ENCODE results near the gene MPHOSPH9. TPM values are rescaled to one million over a fixed set of nuclear protein-coding genes. Genes with fewer than 3 reads are reported as not detected.

MPHOSPH9 gene
- total RNA-seq, 4 donors from 2014 or later, result 21.3 to 124 (median 75.1) TPM

DNA sequence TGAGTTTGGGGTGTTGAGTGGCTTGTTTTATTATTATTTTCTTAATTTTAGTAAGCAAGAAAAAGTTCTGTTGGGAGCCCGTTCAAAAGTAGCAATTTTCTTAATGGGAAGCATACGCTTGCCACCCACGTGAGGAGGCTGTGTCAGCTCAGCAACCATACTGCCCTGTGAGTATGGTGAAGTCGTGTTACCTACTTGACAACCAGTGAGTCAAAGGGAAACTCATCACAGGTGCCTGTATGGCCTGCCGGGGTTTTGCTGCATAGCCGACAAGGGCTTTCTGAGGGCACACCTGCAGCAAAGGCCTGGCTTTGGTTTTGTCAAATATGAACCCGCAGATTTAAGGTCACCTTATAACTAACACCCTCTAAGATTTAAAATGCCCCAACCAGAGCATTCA lies 113.1 kb downstream of the MPHOSPH9 start:
- Histone ChIP-seq H3K4me1 (peaks cover 4 to 7% of the 10 kb centered on the region in 2 donors), H3K4me3 (no peak overlapping the region), H3K27ac (no peak overlapping the region), H3K27me3 (no peaks in the 10 kb centered on the region), H3K9me3 (no peaks in the 10 kb centered on the region), H3K36me3 (no peaks in the 10 kb centered on the region)
- TF ChIP-seq POLR2A (IDR thresholded peaks at IDR 0.05), result no peak
- TF ChIP-seq, protein P1, sequence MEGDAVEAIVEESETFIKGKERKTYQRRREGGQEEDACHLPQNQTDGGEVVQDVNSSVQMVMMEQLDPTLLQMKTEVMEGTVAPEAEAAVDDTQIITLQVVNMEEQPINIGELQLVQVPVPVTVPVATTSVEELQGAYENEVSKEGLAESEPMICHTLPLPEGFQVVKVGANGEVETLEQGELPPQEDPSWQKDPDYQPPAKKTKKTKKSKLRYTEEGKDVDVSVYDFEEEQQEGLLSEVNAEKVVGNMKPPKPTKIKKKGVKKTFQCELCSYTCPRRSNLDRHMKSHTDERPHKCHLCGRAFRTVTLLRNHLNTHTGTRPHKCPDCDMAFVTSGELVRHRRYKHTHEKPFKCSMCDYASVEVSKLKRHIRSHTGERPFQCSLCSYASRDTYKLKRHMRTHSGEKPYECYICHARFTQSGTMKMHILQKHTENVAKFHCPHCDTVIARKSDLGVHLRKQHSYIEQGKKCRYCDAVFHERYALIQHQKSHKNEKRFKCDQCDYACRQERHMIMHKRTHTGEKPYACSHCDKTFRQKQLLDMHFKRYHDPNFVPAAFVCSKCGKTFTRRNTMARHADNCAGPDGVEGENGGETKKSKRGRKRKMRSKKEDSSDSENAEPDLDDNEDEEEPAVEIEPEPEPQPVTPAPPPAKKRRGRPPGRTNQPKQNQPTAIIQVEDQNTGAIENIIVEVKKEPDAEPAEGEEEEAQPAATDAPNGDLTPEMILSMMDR (IDR thresholded peaks at IDR 0.05), result no peak
- intact Hi-C loops (cut with DNase I; ENCODE audit: low total_unique reads), result no loop called here
- DNase-seq, result no peak

DNA sequence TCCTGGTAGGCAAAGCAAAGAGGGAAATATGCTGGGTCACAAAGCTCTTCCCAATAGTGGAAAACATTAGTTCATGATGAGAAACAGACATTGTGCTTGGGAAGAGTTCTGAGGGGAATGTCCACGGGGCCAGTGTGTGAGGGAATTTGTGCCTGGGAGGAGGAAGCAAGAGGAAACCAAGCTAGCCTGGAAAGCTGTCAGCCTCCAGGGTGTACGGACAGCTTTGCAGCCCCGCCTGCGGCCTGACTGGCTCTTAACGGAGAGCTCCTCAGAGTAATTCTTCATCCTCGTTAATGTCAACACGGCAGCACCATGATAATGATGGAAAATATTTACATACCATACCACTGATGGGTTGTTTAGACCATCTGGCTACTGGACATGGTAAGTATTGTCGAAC lies 114.4 kb downstream of the MPHOSPH9 start:
- Histone ChIP-seq H3K27me3 (no peaks in the 10 kb centered on the region), H3K36me3 (no peaks in the 10 kb centered on the region), H3K4me1 (peaks cover 9 to 13% of the 10 kb centered on the region in 2 donors), H3K4me3 (no peak overlapping the region), H3K9me3 (no peaks in the 10 kb centered on the region), H3K27ac (peak overlapping the region; percentile 1 to 36)
- intact Hi-C loops (cut with DNase I; ENCODE audit: low total_unique reads), result no loop called here
- no peak for TF ChIP-seq POLR2A (IDR thresholded peaks at IDR 0.05)
- TF ChIP-seq, protein P1 (IDR thresholded peaks at IDR 0.05), result no peak
- DNase-seq, result no peak

DNA sequence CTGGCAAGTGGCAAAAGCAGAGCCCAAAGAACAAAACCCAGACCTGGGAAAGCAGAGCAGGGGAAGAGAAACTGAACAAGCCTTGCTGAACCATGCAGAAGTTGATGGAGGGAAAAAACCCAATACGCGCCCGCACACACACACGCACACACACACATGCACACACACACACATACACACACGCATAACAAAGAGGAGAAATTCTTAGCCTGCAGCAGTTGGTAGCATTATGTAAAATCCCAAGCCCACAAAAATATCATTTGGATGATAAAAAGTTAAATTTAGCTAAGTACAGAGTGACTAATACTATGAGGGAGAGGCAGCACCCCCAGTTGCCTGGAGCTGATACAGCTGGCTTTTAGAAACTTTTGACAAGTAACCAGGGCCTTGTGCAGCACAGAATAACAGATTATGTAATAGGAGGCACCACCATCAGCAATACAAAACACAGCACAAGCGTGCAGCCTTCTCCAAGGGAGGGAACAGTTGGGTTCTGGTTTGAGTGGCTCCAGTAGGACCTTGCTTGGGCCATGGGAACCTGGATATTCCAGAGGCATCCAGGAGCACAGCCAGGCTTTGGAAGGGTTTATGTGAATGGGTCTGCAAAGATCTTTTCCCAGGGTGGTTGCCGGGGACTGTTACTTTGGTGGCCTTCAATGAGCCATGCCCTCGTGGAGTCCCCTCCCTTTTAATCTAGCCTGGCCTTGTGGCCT lies 117.4 kb downstream of the MPHOSPH9 start:
- peaks cover 9 to 13% of the 10 kb centered on the region in 2 donors for H3K4me1 ChIP-seq
- no peaks in the 10 kb centered on the region for H3K9me3 ChIP-seq
- H3K27ac ChIP-seq, result peak overlapping the region; percentile 87 to 91
- no peaks in the 10 kb centered on the region for H3K36me3 ChIP-seq
- DNase-seq, result peak; percentile 78 to 91
- TF ChIP-seq POLR2A (IDR thresholded peaks at IDR 0.05), result no peak
- TF ChIP-seq, protein P1 (IDR thresholded peaks at IDR 0.05), result no peak
- no peak overlapping the region for H3K4me3 ChIP-seq
- intact Hi-C loops (cut with DNase I; ENCODE audit: low total_unique reads), result no loop called here
- H3K27me3 ChIP-seq, result no peaks in the 10 kb centered on the region

DNA sequence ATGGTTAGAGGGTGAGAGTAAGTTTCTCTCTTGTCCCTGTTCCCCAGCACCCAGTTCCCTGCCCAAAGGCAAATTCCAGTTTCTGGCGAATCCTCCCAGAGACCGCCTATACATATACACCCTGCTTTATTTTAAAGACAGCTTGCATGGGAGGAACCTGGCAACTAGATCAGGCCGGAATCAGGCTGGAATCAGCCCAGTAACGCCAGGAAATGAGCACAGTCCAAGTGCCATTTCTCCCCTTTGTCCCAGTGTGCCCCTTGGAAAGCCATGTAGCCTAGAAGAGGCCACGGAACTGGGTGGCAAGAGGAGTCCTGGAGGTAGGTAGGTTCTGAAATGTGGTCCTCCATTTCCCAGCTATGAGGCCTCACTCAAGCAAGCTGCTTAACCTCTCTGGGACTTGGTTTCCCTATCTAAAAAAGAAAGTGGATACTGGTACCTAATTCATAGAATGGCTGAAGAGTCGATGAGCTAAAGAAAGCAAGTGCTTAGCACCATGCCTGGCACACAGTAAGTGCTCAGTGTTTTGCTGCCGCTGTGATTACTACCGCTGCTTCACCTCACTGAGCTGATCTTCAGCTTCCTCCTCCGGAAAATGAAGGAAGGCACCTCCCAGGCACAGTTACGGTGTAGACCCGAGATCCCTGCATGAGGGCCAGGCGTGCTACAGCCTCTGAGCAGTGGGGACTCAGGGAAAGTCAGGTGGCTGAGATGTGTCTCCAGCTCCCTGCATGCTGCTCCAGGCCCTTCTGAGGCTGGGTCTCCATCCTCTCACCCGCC lies 118.4 kb downstream of the MPHOSPH9 start:
- Histone ChIP-seq H3K36me3 (no peaks in the 10 kb centered on the region), H3K4me3 (no peak overlapping the region), H3K27me3 (no peaks in the 10 kb centered on the region), H3K4me1 (peaks cover 9 to 13% of the 10 kb centered on the region in 2 donors), H3K27ac (peak overlapping the region; percentile 87 to 91), H3K9me3 (no peaks in the 10 kb centered on the region)
- DNase-seq, result no peak
- intact Hi-C loops (cut with DNase I; ENCODE audit: low total_unique reads), result no loop called here
- TF ChIP-seq, protein P1 (IDR thresholded peaks at IDR 0.05), result no peak
- TF ChIP-seq POLR2A (IDR thresholded peaks at IDR 0.05), result no peak

DNA sequence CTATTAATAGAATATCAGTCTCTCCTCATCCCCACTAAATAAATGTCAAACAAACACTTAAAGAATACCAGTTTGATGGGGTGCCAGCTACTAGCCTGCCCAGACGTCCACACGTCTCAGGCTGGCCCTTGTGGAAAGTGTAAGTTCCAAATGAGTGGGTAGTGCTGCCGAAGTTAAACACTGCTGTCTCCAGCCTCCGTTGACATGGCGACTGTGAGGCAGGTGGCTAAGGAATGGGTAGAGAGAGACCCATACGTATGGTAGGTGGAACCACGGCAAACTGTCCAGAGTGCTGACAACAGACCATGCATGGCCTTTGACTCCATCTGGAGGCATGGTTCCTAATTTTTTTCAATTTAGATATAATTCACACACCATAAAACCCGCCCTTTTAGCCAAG lies 119.9 kb downstream of the MPHOSPH9 start:
- H3K4me3 ChIP-seq, result no peak overlapping the region
- H3K27me3 ChIP-seq, result no peaks in the 10 kb centered on the region
- H3K4me1 ChIP-seq, result peaks cover 9 to 13% of the 10 kb centered on the region in 2 donors
- no peak for DNase-seq
- H3K9me3 ChIP-seq, result no peaks in the 10 kb centered on the region
- intact Hi-C loops (cut with DNase I; ENCODE audit: low total_unique reads), result no loop called here
- H3K27ac ChIP-seq, result peak overlapping the region in 1 of 2 donors; percentile 87
- no peak for TF ChIP-seq POLR2A (IDR thresholded peaks at IDR 0.05)
- TF ChIP-seq, protein P1 (IDR thresholded peaks at IDR 0.05), result no peak
- H3K36me3 ChIP-seq, result no peaks in the 10 kb centered on the region

Measured in uterus (tissue), 4 donors.